Trophoblast cell (in vitro differentiated cells and primary cell): ENCODE measurements around the gene SECISBP2L.

ENCODE experiments used
- DNase-seq, 2 donors: peaks; one replicate each; pipeline ENCODE4 v3.0.0-alpha.2; 2016
- H2AFZ ChIP-seq: 2 replicates; pipeline ENCODE4 v1.6.1; 2013; ENCODE audit warnings: low read length, moderate library complexity, mild to moderate bottlenecking; ENCODE audit not compliant: insufficient read depth, poor library complexity
- H2AK5ac ChIP-seq: 2 replicates; pipeline ENCODE4 v1.6.1; 2013; ENCODE audit warnings: mild to moderate bottlenecking, low read length
- H2BK120ac ChIP-seq: 2 replicates; pipeline ENCODE4 v1.6.1; 2013; ENCODE audit warnings: low read length, mild to moderate bottlenecking, moderate library complexity; ENCODE audit not compliant: insufficient read depth, poor library complexity
- H2BK12ac ChIP-seq: 2 replicates; pipeline ENCODE4 v1.6.1; 2013; ENCODE audit warnings: mild to moderate bottlenecking, low read length, moderate library complexity
- H2BK5ac ChIP-seq: 2 replicates; pipeline ENCODE4 v1.6.1; 2013; ENCODE audit warnings: low read length, low read depth, moderate library complexity, mild to moderate bottlenecking; ENCODE audit not compliant: poor library complexity
- H3K14ac ChIP-seq: 2 replicates; pipeline ENCODE4 v1.6.1; 2013; ENCODE audit warnings: mild to moderate bottlenecking, low read length
- H3K18ac ChIP-seq: 2 replicates; pipeline ENCODE4 v1.6.1; 2013; ENCODE audit warnings: mild to moderate bottlenecking, low read length
- H3K23ac ChIP-seq: 2 replicates; pipeline ENCODE4 v1.6.1; 2013; ENCODE audit warnings: low read length
- H3K27ac ChIP-seq: 2 replicates; pipeline ENCODE4 v1.5.1; 2013; ENCODE audit warnings: low read depth, mild to moderate bottlenecking, inconsistent platforms, low read length, moderate library complexity
- H3K27me3 ChIP-seq: 2 replicates; pipeline ENCODE4 v1.6.1; 2013; ENCODE audit warnings: inconsistent platforms, mild to moderate bottlenecking, low read length, moderate library complexity; ENCODE audit not compliant: insufficient read depth
- H3K36me3 ChIP-seq, 2 experiments: 1 replicate in 1 of 2; 2 replicates in 1 of 2; pipeline ENCODE4 v1.6.1; 2013; ENCODE audit warnings: low read length in 2 of 2, mild to moderate bottlenecking in 2 of 2, moderate library complexity in 1 of 2; ENCODE audit not compliant: insufficient read depth in 2 of 2, control insufficient read depth in 1 of 2
- H3K4ac ChIP-seq: 2 replicates; pipeline ENCODE4 v1.6.1; 2013; ENCODE audit warnings: low read depth, mild to moderate bottlenecking, low read length, moderate library complexity
- H3K4me1 ChIP-seq, 2 experiments: 1 replicate in 1 of 2; 2 replicates in 1 of 2; pipeline ENCODE4 v1.6.1; 2013; ENCODE audit warnings: low read length in 2 of 2, mild to moderate bottlenecking in 2 of 2, moderate library complexity in 1 of 2; ENCODE audit not compliant: insufficient read depth in 2 of 2, control insufficient read depth in 1 of 2
- H3K4me2 ChIP-seq: 2 replicates; pipeline ENCODE4 v1.6.1; 2013; ENCODE audit warnings: inconsistent platforms, mild to moderate bottlenecking, low read length, moderate library complexity
- H3K4me3 ChIP-seq: 2 replicates; pipeline ENCODE4 v1.5.1; 2013; ENCODE audit warnings: mild to moderate bottlenecking, low read depth, low read length, inconsistent platforms
- H3K79me1 ChIP-seq: one replicate; pipeline ENCODE4 v1.6.1; 2013; ENCODE audit warnings: low read length
- H3K79me2 ChIP-seq: 2 replicates; pipeline ENCODE4 v1.6.1; 2013; ENCODE audit warnings: low read length, mild to moderate bottlenecking; ENCODE audit not compliant: control insufficient read depth, insufficient read depth, poor library complexity
- H3K9ac ChIP-seq: 2 replicates; pipeline ENCODE4 v1.6.1; 2013; ENCODE audit warnings: mild to moderate bottlenecking, low read length
- H3K9me3 ChIP-seq: 2 replicates; pipeline ENCODE4 v1.6.1; 2013; ENCODE audit warnings: low read depth, mild to moderate bottlenecking, control low read depth, inconsistent platforms, low read length; ENCODE audit not compliant: insufficient read depth
- H4K12ac ChIP-seq: 2 replicates; pipeline ENCODE4 v1.6.1; 2013; ENCODE audit warnings: low read depth, mild to moderate bottlenecking, low read length, moderate library complexity
- H4K8ac ChIP-seq: 2 replicates; pipeline ENCODE4 v1.6.1; 2013; ENCODE audit warnings: low read depth, mild to moderate bottlenecking, low read length, moderate library complexity
- H4K91ac ChIP-seq: one replicate; pipeline ENCODE4 v1.6.1; 2013; ENCODE audit warnings: low read depth, mild to moderate bottlenecking, low read length, moderate library complexity
- WGBS: extraction: QIAGEN DNeasy Blood & Tissue Kit; methylation state at CpG from one replicate; pipeline ENCODE4 v1.1.7; 2013; ENCODE audit warnings: missing lambda C conversion rate; ENCODE audit not compliant: insufficient read length, insufficient coverage; ENCODE audit errors: extremely low coverage; 5-methylcytosine and 5-hydroxymethylcytosine counted together

SECISBP2L gene

DNA sequence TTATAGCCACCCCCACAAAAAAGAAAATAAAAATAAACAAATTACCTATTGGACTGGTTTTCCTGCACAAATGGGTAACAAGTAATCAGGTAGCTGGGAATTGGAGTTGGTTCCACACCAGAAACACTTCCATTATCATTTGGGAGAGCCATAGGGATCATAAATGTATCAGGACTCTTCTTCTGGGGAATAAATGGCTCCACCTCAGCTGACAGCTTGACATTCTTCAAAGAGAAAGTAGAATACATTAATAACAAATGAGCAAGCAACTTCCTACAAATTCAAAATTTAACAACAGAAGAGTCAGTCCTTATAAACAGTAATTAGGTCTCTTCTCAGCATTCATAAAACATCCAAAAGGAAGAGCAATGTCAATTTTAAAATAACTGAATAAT lies 8.7 kb downstream of the SECISBP2L start:
- H3K79me2 ChIP-seq = peaks cover 5% of the 10 kb centered on the region
- H4K91ac ChIP-seq = no peak overlapping the region
- no peak overlapping the region for H2BK12ac ChIP-seq
- no peak overlapping the region for H3K27ac ChIP-seq
- H3K27me3 ChIP-seq = no peaks in the 10 kb centered on the region
- H3K4me2 ChIP-seq = no peak overlapping the region
- H3K18ac ChIP-seq = no peak overlapping the region
- H2AK5ac ChIP-seq = no peak overlapping the region
- H3K4ac ChIP-seq = no peak overlapping the region
- H3K23ac ChIP-seq = no peak overlapping the region
- no peak overlapping the region for H4K8ac ChIP-seq
- no peak overlapping the region for H2BK120ac ChIP-seq
- H4K12ac ChIP-seq = no peak overlapping the region
- no peak overlapping the region for H2AFZ ChIP-seq
- H3K9me3 ChIP-seq = no peaks in the 10 kb centered on the region
- no peak overlapping the region for H3K9ac ChIP-seq
- no peak overlapping the region for H3K4me3 ChIP-seq
- peaks cover 6 to 11% of the 10 kb centered on the region in 2 experiments for H3K36me3 ChIP-seq
- H3K14ac ChIP-seq = no peak overlapping the region
- no peaks in the 10 kb centered on the region for H3K79me1 ChIP-seq
- no peak for DNase-seq
- H2BK5ac ChIP-seq = no peak overlapping the region
- H3K4me1 ChIP-seq = no peaks in the 10 kb centered on the region

DNA sequence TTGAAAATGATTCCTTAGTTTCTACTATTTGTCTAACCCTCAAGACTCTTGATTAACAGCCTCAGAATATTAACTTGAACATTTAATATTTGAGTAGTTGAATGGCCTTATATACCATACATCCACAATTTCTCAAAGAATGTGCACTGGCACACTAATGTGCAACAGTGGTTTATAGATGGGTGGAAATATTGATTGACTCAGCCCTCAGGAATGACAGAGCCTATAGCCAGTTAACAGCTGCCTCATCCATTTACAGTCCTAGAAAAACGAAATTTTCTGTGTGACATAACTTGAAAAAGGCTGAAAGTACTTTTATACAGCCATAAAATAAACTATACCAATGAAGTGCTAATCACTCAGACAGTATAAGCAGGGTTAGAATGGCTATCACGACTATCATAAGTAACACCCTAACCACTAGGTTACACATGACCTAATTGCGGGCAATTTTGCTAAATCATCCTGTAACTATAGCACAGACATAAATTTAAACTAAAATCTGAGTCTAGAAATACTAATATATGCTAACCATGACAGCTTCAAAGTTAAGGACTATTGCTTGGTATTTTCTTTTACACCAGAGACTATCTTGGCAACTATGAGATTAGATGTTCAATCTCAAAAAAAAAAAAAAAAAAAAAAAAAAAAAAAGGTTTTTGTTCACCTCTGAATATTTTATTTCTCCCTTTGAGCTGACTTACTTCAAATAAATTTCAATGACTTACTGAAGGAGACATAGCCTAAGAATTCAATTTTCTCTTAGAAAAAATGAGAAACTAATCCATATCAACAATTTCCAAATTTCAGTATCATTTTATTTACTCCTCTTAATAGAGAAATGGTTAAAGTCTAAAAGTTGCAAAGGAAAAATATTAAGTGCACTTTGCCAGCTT lies 9.3 kb downstream of the SECISBP2L start:
- no CpG with 5 or more reads among the region's 3 CpGs for WGBS
- Histone ChIP-seq H2AK5ac (no peak overlapping the region), H3K23ac (no peak overlapping the region), H3K9ac (no peak overlapping the region), H2BK5ac (no peak overlapping the region), H3K9me3 (no peaks in the 10 kb centered on the region), H3K27ac (no peak overlapping the region), H3K27me3 (no peaks in the 10 kb centered on the region), H3K4ac (no peak overlapping the region), H3K4me2 (no peak overlapping the region), H3K4me1 (no peaks in the 10 kb centered on the region), H2BK120ac (no peak overlapping the region), H4K12ac (no peak overlapping the region), H3K4me3 (no peak overlapping the region), H3K14ac (no peak overlapping the region), H4K8ac (no peak overlapping the region), H3K79me1 (no peaks in the 10 kb centered on the region), H3K18ac (no peak overlapping the region), H2BK12ac (no peak overlapping the region), H2AFZ (no peak overlapping the region), H3K36me3 (peaks cover 4 to 11% of the 10 kb centered on the region in 2 experiments), H4K91ac (no peak overlapping the region), H3K79me2 (peaks cover 2% of the 10 kb centered on the region)
- DNase-seq = no peak

DNA sequence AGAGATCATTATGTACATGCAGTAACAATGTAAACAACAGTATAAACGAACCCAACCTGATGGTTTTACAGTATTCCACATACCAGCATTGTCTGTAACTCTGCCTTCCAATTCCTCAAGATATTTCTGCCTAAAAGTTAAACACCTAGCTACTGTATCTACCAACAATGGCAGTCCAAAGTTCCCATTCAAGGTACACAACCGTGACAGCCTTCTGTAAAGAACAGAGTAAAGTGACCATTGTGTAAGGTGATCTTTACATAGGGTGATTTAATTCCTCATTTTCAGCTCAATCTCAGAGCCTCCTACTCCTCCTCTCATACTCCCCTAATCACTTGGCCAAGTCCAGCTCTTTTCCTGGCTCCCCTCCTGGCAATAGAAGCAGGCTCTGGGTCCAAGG lies 10.4 kb downstream of the SECISBP2L start:
- Histone ChIP-seq H2BK5ac (no peak overlapping the region), H3K14ac (no peak overlapping the region), H4K8ac (no peak overlapping the region), H3K79me1 (no peaks in the 10 kb centered on the region), H3K9me3 (no peaks in the 10 kb centered on the region), H3K27me3 (no peaks in the 10 kb centered on the region), H3K4me1 (no peaks in the 10 kb centered on the region), H2BK12ac (no peak overlapping the region), H4K91ac (no peak overlapping the region), H2BK120ac (no peak overlapping the region), H2AK5ac (no peak overlapping the region), H3K18ac (no peak overlapping the region), H4K12ac (no peak overlapping the region), H2AFZ (no peak overlapping the region), H3K27ac (no peak overlapping the region), H3K23ac (no peak overlapping the region), H3K9ac (no peak overlapping the region), H3K4me2 (no peak overlapping the region), H3K4ac (no peak overlapping the region), H3K79me2 (peaks cover 2% of the 10 kb centered on the region), H3K36me3 (peaks cover 4 to 11% of the 10 kb centered on the region in 2 experiments), H3K4me3 (no peak overlapping the region)
- no CpG with 5 or more reads among the region's 2 CpGs for WGBS
- DNase-seq = no peak

DNA sequence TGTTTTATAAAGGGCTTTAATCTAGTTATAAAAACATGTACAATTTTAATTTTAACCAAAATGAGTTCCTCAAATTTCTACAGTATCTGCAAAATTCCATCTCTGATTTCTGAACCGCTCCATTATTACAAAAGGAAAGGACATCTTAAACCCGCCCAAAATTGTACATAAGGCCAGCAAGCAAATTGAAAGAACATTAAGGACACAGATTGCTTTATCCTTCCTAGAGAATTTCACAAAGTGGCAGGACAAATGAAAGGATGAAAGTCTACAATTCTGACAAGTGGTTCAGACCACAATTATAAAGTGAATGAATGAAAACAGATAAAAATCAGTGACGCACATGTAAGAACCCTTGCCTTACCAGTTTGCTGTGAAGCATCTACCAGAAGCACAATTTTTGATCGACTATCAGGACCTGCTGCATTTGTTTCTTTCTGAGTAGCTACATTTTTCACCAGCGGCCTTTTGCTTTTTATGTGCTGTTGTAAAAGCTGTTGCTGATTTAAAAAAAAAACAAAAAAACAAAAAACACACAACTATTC lies 13.6 kb downstream of the SECISBP2L start:
- Histone ChIP-seq H3K4me1 (no peaks in the 10 kb centered on the region), H3K23ac (no peak overlapping the region), H3K9me3 (no peaks in the 10 kb centered on the region), H4K8ac (no peak overlapping the region), H3K27ac (no peak overlapping the region), H4K12ac (no peak overlapping the region), H4K91ac (no peak overlapping the region), H3K4ac (no peak overlapping the region), H3K4me3 (no peak overlapping the region), H3K79me1 (no peaks in the 10 kb centered on the region), H3K18ac (no peak overlapping the region), H3K14ac (no peak overlapping the region), H2AFZ (no peak overlapping the region), H2BK120ac (no peak overlapping the region), H2BK5ac (no peak overlapping the region), H2BK12ac (no peak overlapping the region), H2AK5ac (no peak overlapping the region), H3K9ac (no peak overlapping the region), H3K4me2 (no peak overlapping the region), H3K79me2 (no peaks in the 10 kb centered on the region), H3K27me3 (no peaks in the 10 kb centered on the region), H3K36me3 (peaks cover 6 to 13% of the 10 kb centered on the region in 2 experiments)
- peak in 1 of 2 donors; percentile 41 for DNase-seq
- no CpG with 5 or more reads among the region's 5 CpGs for WGBS
